GM12878 (cell line): ENCODE data around the gene KRT78. TPM values are rescaled to one million over a fixed set of nuclear protein-coding genes. Genes with fewer than 3 reads are reported as not detected.

ENCODE experiments used
- HDAC6 ChIP-seq: fragments of 200-600 bp; sonication (generic); IDR thresholded peaks from one replicate; pipeline ENCODE4 v1.8.0; 2017; ENCODE audit warnings: antibody characterized with exemption; ENCODE audit not compliant: unreplicated experiment
- IRF4 ChIP-seq: IDR thresholded peaks from 2 replicates; pipeline ENCODE4 v1.6.1; 2011; ENCODE audit warnings: low read depth, low read length
- NKRF ChIP-seq: fragments of 450-650 bp; conservative IDR thresholded peaks from 2 replicates; pipeline ENCODE4 v1.6.1; 2017; ENCODE audit warnings: mild to moderate bottlenecking, moderate library complexity
- NRF1 ChIP-seq: conservative IDR thresholded peaks from 2 replicates; pipeline ENCODE4 v1.6.1; 2011; ENCODE audit warnings: mild to moderate bottlenecking, low read depth, low read length, improper control_type of control experiment
- PBX3 ChIP-seq: IDR thresholded peaks from 2 replicates; pipeline ENCODE4 v1.6.1; 2011; ENCODE audit warnings: mild to moderate bottlenecking, low read depth, low read length, moderate library complexity; ENCODE audit not compliant: insufficient replicate concordance
- RELB ChIP-seq: fragments of 450-650 bp; IDR thresholded peaks from 2 replicates; pipeline ENCODE4 v1.6.1; 2017; ENCODE audit warnings: low read depth, mild to moderate bottlenecking, moderate library complexity
- SPI1 ChIP-seq: IDR thresholded peaks from 2 replicates; pipeline ENCODE4 v1.6.1; 2011; ENCODE audit warnings: low read depth, mild to moderate bottlenecking, low read length, moderate library complexity, borderline replicate concordance; ENCODE audit not compliant: insufficient read depth
- YBX1 ChIP-seq: fragments of 450-650 bp; IDR thresholded peaks from 2 replicates; pipeline ENCODE4 v1.6.1; 2016; ENCODE audit warnings: antibody characterized with exemption
- ZNF592 ChIP-seq: fragments of 450-650 bp; IDR thresholded peaks from 2 replicates; pipeline ENCODE4 v1.6.1; 2017; ENCODE audit warnings: mild to moderate bottlenecking, moderate library complexity
- polyA plus RNA-seq, 11 experiments: library from polyadenylated mRNA; depleted of rRNA in 4 of 11; unstranded in 6 of 11; stranded (reverse) in 5 of 11; fragments of >200 nt; fragmentation: Nextera tagmentation in 4 of 11; fragmentation: Illumina TruSeq in 1 of 11; extraction: Ambion mirVana in 4 of 11; extraction: Trizol in 1 of 11; gene quantifications; 1 replicate in 1 of 11; 2 replicates in 10 of 11; pipeline versions ENCODE4 v1.2.1 to v1.2.3, GENCODE V29; 2011 to 2016; ENCODE audit warnings: inconsistent platforms in 2 of 11, missing spikeins in 2 of 11, low read depth in 1 of 11
- total RNA-seq, 4 experiments: library from RNA; depleted of rRNA in 3 of 4; stranded (reverse); fragments of >200 nt in 3 of 4; fragmentation: Illumina TruSeq in 1 of 4; extraction: Trizol in 1 of 4; gene quantifications; 2 replicates each; pipeline versions ENCODE4 v1.2.1 to v1.2.3, GENCODE V29; 2013 to 2021

KRT78 gene
- total and polyA plus RNA-seq, 10 of the 15 experiments (the other 5 are each of a cell fraction or from before 2014, with no cell fraction given), result 0.07 TPM; not detected in 9

- TF ChIP-seq NRF1, result no peak
- TF ChIP-seq SPI1, result no peak
- TF ChIP-seq IRF4, result no peak
- TF ChIP-seq HDAC6, result no peak
- no peak for TF ChIP-seq NKRF
- no peak for TF ChIP-seq ZNF592
- TF ChIP-seq YBX1, result no peak
- no peak for TF ChIP-seq PBX3
- TF ChIP-seq RELB, result no peak
These were observed 20.2 kb downstream of the KRT78 start (continued) for GRCh38 chr12:52828591-52829021.
